ENCODE data around the gene CASP2. TPM values are rescaled to one million over a fixed set of nuclear protein-coding genes. Genes with fewer than 3 reads are reported as not detected.

CASP2 gene
- total RNA-seq, 1 experiment from 2014 or later = 65.3 TPM

GRCh38 chr7:143322760-143323633 is 34.8 kb downstream of the CASP2 start:
- Histone ChIP-seq H3K56ac (ENCODE audit: insufficient read length, low read depth, low read length) (no peak overlapping the region), H3K18ac (ENCODE audit: insufficient read length, low read depth, low read length) (no peak overlapping the region), H3T11ph (ENCODE audit: low read length) (no peak overlapping the region), H3K79me2 (ENCODE audit: insufficient read depth, low read length) (no peaks in the 10 kb centered on the region), H3K23me2 (ENCODE audit: insufficient read length, low read depth, low read length, poor library complexity, severe bottlenecking) (no peaks in the 10 kb centered on the region), H2BK5ac (ENCODE audit: insufficient read length, low read length) (no peak overlapping the region), H4K20me1 (ENCODE audit: control insufficient read depth, insufficient read depth, insufficient read length) (no peaks in the 10 kb centered on the region), H3K4me1 (ENCODE audit: insufficient read depth, low read length) (no peaks in the 10 kb centered on the region), H3K23ac (ENCODE audit: insufficient read length, low read depth, low read length) (no peak overlapping the region), H3K4me2 (ENCODE audit: insufficient read depth, insufficient read length, low read length) (no peak overlapping the region), H2AFZ (ENCODE audit: low read length) (no peak overlapping the region), H2BK15ac (ENCODE audit: low read depth, low read length) (no peak overlapping the region), H2AK5ac (ENCODE audit: insufficient read length, low read length) (no peak overlapping the region), H3K79me1 (ENCODE audit: insufficient read depth, low read depth, low read length, poor library complexity, severe bottlenecking) (no peaks in the 10 kb centered on the region), H3K27me3 (ENCODE audit: insufficient read depth, low read length) (no peaks in the 10 kb centered on the region), H3K9ac (ENCODE audit: extremely low read depth, insufficient read length, low read length) (no peak overlapping the region), H2BK120ac (ENCODE audit: low read depth, low read length, poor library complexity, severe bottlenecking) (no peak overlapping the region), H4K91ac (ENCODE audit: insufficient read length, low read depth, low read length) (no peak overlapping the region), H2BK12ac (ENCODE audit: insufficient read length, low read depth, low read length) (no peak overlapping the region), H3K14ac (ENCODE audit: insufficient read depth, low read length) (no peak overlapping the region), H3K27ac (ENCODE audit: insufficient read length, low read depth, low read length) (no peak overlapping the region), H3K4ac (ENCODE audit: low read depth, low read length) (no peak overlapping the region), H3K9me3 (ENCODE audit: control insufficient read depth, low read depth, low read length) (no peaks in the 10 kb centered on the region), H2BK20ac (ENCODE audit: low read depth, low read length, poor library complexity, severe bottlenecking) (no peak overlapping the region), H4K5ac (ENCODE audit: insufficient read length, low read depth, low read length) (no peak overlapping the region), H4K8ac (replicated peaks; ENCODE audit: insufficient read length, low read depth, low read length) (no peak overlapping the region)
- Mint-ChIP-seq H3K4me3 (no peak overlapping the region), H3K27me3 (ENCODE audit: low read depth) (peaks cover 4% of the 10 kb centered on the region), H3K36me3 (ENCODE audit: insufficient read depth in 1 of 3, low read depth in 3 of 3) (no peaks in the 10 kb centered on the region; a peak in 1 of 7 replicates), H3K27ac (peak overlapping the region in 1 of 3 experiments; percentile 28; a peak in 2 of 7 replicates), H3K9me3 (no peaks in the 10 kb centered on the region; a peak in 1 of 5 replicates), H3K4me1 (peaks cover 19 to 26% of the 10 kb centered on the region in 2 experiments)
- WGBS (ENCODE audit: extremely low coverage, insufficient read length, low lambda C conversion rate) = no CpG with 5 or more reads among the region's 23 CpGs
- DNase-seq = no peak
- TF ChIP-seq CTCF (conservative IDR thresholded peaks at IDR 0.05) = no peak
